MM.1S (cell line): ENCODE results near the gene TMEFF2.

ENCODE experiments used
- DNase-seq: peaks from one replicate; pipeline ENCODE4 v3.0.0-alpha.2; 2015
- H2AFZ ChIP-seq: fragments of 300-600 bp; sonication (generic); 2 replicates; pipeline ENCODE4 v1.6.0; 2016; ENCODE audit warnings: antibody characterized with exemption, low read length
- H3F3A ChIP-seq: fragments of 300-600 bp; sonication (generic); 2 replicates; pipeline ENCODE4 v1.6.1; 2016; ENCODE audit warnings: mild to moderate bottlenecking, antibody characterized with exemption, low read length, moderate library complexity, mixed read lengths; ENCODE audit not compliant: insufficient read depth
- H3K27ac ChIP-seq: fragments of 300-600 bp; sonication (generic); 2 replicates; pipeline ENCODE4 v1.5.1; 2016; ENCODE audit warnings: mild to moderate bottlenecking, low read length
- H3K27me3 ChIP-seq: fragments of 300-600 bp; sonication (generic); replicated peaks from 2 replicates; pipeline ENCODE4 v1.6.0; 2016; ENCODE audit warnings: low read length; ENCODE audit not compliant: insufficient read depth
- H3K36me3 ChIP-seq: fragments of 300-600 bp; sonication (generic); replicated peaks from 2 replicates; pipeline ENCODE4 v1.6.1; 2016; ENCODE audit warnings: mild to moderate bottlenecking, low read length, mixed read lengths; ENCODE audit not compliant: insufficient read depth
- H3K4me1 ChIP-seq: fragments of 300-600 bp; sonication (generic); 2 replicates; pipeline ENCODE4 v1.6.1; 2016; ENCODE audit warnings: low read length, mixed read lengths
- H3K4me2 ChIP-seq: fragments of 300-600 bp; sonication (generic); 2 replicates; pipeline ENCODE4 v1.6.0; 2016; ENCODE audit warnings: low read depth, low read length
- H3K4me3 ChIP-seq: fragments of 300-600 bp; sonication (generic); 2 replicates; pipeline ENCODE4 v1.5.1; 2016; ENCODE audit warnings: low read length, mixed read lengths
- H3K79me2 ChIP-seq: fragments of 300-600 bp; sonication (generic); 2 replicates; pipeline ENCODE4 v1.6.1; 2016; ENCODE audit warnings: mixed run types, low read length, mixed read lengths
- H3K9ac ChIP-seq: fragments of 300-600 bp; sonication (generic); 2 replicates; pipeline ENCODE4 v1.6.1; 2016; ENCODE audit warnings: low read length, mixed read lengths
- H3K9me2 ChIP-seq: fragments of 300-600 bp; sonication (generic); replicated peaks from 2 replicates; pipeline ENCODE4 v1.6.1; 2016; ENCODE audit warnings: mild to moderate bottlenecking, low read length, mixed read lengths; ENCODE audit not compliant: insufficient read depth
- H3K9me3 ChIP-seq: fragments of 300-600 bp; sonication (generic); replicated peaks from 2 replicates; pipeline ENCODE4 v1.6.1; 2016; ENCODE audit warnings: mild to moderate bottlenecking, low read length, mixed read lengths; ENCODE audit not compliant: insufficient read depth
- H4K20me1 ChIP-seq: fragments of 300-600 bp; sonication (generic); 2 replicates; pipeline ENCODE4 v1.6.1; 2016; ENCODE audit warnings: mild to moderate bottlenecking, low read length, moderate library complexity, mixed read lengths; ENCODE audit not compliant: insufficient read depth
- CTCF ChIP-seq: fragments of 300-600 bp; sonication (generic); IDR thresholded peaks from 2 replicates; pipeline ENCODE4 v1.5.1; 2016; ENCODE audit warnings: antibody characterized with exemption, low read length, mixed read lengths
- EZH2 ChIP-seq: fragments of 300-600 bp; sonication (generic); optimal IDR thresholded peaks from 2 replicates; pipeline ENCODE3; 2017; ENCODE audit warnings: low read depth, mild to moderate bottlenecking, antibody characterized with exemption, low read length, mixed read lengths
- EZH2phosphoT487 ChIP-seq: fragments of 300-600 bp; sonication (generic); IDR thresholded peaks from 2 replicates; pipeline ENCODE4 v1.6.1; 2018; ENCODE audit warnings: antibody characterized with exemption, low read length

TMEFF2 gene

GRCh38 chr2:191899410-191899809 lies 295.3 kb downstream of the TMEFF2 start:
- Histone ChIP-seq H2AFZ (no peak overlapping the region), H3K27me3 (no peaks in the 10 kb centered on the region), H3K9ac (no peak overlapping the region), H3K4me2 (no peak overlapping the region), H3K4me3 (no peak overlapping the region), H3F3A (no peaks in the 10 kb centered on the region), H3K79me2 (no peaks in the 10 kb centered on the region), H3K4me1 (no peaks in the 10 kb centered on the region), H3K9me2 (no peaks in the 10 kb centered on the region), H3K27ac (no peak overlapping the region), H4K20me1 (no peaks in the 10 kb centered on the region), H3K36me3 (no peaks in the 10 kb centered on the region), H3K9me3 (no peaks in the 10 kb centered on the region)
- no peak for DNase-seq
- TF ChIP-seq CTCF (no peak), EZH2phosphoT487 (no peak), EZH2 (no peak)
